HG03575 (cell line): ENCODE measurements around the gene IRX4.

Experiments
- ATAC-seq: cut with Tn5 transposase; IDR thresholded peaks from one replicate; pipeline ENCODE4 v1.9.1; 2021; ENCODE audit not compliant: unreplicated experiment, insufficient number of reproducible peaks, low FRiP score; ENCODE audit errors: extremely low read depth

Gene IRX4

DNA sequence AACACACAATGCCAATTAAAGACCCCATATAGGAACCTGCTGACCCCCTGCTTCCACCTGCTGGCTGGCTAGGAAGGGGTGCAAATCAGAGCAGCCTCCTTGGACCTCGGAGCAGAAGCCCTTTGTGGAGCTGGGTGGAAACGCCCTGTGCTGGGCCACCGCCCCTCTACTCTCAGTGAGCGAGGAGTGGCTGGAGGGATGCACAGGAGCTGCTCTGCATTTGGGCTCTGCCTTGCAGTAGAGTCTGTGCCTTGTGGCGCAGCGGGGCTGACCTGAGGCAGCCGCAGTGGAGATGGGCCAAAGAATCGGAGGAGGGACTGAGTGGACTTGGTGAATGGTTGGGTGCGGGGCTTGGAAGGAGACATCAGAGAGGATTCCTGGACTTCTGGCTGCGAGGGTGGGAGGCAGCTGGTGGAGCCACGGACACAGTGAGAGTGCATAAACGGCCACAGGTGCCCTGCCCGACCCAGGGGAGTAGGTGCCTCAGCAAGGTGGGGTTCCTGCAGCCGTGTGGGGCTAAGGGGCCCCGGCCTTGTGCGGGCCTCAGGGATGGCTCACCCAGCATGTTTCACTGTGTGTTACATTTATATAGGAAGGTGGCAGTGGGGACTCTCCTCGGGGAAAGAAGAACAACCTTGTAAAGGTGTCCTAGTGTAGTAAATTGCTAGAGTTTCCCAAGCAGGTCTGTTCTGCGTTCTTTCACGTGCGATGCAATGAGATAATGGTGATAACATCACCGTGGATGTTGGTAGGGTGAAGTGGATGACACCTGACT lies 14.1 kb upstream of the IRX4 start:
- ATAC-seq: no peak

DNA sequence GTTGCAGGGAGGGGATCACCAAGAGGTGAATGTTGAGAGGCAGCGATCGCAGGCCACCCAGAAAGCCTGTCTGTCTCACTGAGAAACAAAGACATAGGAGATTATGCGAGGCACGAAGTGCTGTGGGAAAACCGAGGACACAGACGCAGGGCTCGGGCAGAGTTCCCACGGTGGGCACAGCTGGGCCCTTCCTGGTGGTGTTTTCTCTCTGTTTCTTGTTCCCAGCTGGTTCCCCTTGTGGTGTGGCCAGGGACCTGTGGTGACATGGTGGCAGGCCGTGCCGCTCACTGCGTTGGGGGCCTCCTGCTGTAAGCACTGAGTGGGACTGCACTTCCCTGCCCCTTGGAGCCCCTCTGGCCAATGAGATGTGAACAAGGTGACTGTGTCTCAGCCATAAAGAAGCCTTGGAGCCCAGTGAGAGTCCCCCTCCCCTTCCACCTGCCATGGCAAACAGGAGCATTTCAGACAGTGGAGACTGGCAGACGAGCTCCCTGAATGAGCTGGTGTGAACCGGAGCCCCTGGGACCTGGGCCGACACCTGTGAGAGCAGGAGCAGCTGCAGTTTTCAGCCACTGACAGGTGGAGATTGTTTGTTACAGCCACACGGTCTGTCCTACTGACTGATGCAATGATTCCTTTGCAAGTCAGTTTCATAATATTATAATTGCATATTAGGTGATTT lies 13.2 kb upstream of the IRX4 start:
- no peak for ATAC-seq

DNA sequence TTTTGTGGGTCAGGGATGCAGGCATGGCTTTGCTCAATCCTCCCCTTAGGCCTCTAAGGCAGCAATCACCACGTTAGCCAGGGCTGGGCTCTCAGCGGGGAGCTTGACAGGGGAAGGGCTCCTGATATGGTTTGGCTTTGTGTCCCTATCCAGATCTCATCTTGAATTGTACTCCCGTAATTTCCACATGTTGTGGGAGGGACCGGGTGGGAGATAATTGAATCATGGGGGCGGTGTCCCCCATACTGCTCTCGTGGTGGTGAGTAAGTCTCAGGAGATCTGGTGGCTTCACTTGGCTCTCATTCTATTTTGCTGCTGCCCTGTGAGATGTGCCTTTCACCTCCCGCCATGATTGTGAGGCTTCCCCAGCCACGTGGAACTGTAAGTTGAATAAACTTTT lies 11.5 kb upstream of the IRX4 start:
- no peak for ATAC-seq

DNA sequence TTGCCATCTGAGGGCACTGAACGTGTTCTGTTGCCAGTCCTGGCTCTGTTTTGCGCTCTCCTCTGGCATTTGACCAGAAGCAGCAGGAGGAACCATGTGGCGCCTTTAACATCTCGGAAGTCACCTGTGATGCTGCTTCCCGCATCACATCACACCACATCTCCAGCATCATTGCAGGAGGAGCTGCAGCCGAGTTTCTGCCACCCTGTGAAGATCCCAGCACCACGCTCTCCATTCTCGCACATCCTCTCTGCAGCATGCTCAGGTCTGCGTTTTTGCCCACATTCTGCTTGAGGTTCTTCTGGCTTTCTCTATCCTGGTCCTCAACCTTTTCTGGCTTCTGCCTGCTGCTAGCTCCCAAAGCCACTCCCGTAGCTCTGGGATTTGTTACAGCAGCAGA lies 11.0 kb upstream of the IRX4 start:
- ATAC-seq: no peak

DNA sequence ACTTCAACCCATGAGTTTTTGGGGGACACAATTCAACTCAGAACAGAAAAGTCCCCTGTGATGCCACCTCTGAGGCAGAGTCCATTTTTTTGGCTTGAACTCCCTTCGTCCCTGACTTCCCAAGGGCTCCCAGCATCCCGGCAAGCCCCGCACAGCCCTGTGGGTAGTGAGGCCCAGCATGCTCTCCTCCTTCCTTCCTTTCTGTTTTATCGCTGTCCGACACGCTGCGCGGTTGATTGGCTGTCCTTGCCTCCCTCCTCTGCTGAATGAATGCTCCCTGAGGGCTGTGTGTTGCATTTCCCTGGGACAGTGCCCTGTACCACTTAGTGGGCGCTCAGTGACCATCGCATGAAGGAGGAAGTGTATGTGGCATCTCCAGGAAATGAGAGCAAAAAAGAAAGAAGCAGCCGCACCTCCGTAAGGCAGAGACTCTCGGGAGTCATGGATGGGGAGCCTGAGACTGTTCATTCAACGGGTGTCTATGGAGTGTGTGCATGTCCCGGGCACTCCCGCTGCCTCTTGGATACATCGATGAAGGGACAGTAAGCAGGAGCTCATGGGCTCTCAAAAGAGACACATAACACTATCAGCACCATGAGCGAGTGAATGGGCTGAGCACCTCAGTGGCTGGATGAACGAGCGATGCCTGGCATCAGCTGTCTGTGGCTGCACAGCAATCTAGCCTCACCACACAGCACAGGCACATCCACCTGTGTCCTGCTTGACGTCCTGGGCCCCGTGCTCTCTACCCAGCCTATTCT lies 10.1 kb upstream of the IRX4 start:
- ATAC-seq: no peak

DNA sequence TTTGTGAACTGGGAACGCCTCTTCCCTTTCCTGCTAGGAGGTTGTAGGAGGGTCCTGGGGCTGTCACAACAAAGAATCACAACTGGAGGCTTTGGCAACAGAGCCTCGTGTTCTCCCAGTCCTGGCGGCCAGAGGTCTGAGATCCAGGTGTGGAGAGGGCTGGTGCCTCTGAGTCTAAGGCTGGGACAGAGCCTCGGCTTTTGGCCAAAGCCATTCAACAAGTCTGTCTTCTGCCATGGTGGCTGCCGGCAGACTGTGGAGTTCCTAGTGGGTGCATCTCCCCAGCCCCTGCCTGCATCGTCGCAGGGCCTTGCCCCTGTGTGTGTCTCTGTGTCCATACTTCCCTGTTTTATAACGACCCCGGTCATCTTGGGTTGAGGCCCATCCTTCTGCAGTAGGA lies 9.5 kb upstream of the IRX4 start:
- no peak for ATAC-seq

DNA sequence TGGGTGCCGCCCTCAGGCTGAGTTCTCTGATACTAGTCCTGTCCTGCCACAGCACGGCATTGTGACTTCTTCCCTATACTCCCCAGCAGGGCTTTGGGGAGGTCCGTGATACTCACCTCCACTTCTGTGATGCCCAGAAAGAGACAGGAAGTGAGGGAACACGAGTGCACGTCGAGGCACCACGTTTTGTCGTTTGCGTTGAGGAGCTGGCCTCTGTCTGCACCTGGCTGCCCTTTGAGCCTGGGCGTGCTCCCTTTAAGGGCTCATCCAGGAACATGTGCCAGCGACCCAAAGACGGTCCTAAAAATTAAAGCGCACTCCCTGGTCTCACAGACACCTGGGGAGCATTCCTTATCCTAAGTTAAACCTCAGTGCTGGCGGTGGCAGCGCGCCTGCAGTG lies 8.7 kb upstream of the IRX4 start:
- ATAC-seq: no peak

DNA sequence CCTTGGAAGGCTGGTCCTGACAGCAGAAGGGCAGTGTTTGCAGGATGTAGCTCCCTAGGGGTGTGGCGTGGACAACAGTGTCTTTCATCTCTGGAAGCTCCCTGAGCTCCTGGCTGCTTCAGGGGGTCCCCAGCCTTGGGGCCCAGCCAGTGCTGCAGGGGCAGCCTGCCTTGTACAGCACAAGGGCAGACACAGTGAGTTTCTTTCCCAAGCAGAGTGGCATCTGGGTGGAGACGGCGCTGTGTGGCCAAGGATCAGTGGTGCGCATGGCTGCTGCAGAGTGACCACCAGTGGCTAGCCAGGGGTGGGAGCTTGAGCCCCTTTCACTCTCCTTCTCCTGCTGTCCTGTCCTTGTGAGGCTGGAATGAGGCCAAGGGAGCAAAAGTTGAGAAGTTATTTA lies 7.6 kb upstream of the IRX4 start:
- ATAC-seq: no peak

DNA sequence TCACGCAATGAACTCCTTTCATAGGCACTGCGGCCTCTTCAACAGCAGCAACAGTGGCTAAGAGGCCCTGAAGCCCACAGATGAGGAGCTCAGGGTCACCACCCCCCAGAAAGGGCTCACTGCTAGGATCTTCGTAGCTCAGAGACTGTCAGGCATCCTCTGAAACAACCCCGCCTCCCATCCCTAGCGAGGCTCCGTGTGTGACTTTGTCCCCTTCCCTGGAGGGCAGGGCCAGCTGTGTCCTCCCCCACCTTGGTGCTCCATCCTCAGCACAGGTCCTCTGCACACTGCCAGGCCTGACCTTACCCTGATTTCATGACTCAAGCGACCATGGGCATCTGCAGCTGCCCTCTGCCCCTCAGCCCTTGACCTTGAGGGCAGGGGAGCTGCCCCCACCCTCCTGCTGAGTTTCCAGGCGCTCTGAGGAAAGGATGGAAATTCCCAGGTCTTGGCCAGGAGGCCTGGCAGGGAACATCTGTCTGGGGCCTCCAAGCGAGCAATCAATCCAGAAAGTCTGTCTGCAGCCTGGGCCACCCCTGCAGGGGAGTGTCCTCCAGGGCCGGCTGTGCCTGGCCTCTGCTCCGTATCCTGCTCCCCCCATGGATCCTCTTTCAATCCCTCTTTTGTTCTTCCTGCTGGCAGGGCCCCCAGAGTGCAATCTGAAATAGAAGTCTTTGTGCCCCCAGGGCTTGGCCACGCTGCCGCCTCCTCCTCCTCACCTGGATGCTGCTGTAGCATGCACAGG lies 6.8 kb upstream of the IRX4 start:
- no peak for ATAC-seq

DNA sequence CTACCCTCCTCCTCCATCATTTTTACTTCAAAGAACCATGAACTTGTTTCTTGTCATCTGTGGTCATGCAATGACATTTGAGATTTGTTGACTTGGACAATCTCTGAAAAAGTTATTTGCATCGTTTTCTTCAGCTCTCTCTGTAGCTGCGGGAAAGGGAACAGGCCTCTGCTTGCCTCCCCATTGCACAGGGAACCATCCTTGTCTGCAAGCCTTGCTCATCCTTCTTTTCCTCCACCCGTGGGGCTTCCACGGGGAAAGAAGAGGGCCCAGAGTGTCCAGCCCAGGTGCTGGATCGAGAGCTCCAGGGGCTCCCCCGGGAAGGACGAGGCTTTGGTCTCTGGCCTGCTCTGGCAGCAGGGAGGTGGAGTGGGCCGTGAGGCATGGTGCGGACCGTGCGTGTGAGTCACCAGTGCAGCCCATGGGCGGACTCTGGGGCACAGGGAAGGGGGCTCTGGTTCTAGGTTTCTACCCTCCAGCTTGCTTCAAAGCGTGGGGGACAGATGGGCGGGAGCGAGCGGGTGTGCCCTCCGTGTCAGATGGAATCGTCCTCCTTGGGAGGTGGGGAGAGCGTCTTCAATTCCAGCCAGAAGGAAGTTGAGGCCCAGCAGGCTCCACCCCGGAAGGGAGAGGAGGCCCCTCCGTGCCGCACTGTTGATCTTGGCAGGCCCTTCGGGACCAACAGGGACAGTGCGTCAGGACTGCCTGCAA lies 6.0 kb upstream of the IRX4 start:
- ATAC-seq: no peak

DNA sequence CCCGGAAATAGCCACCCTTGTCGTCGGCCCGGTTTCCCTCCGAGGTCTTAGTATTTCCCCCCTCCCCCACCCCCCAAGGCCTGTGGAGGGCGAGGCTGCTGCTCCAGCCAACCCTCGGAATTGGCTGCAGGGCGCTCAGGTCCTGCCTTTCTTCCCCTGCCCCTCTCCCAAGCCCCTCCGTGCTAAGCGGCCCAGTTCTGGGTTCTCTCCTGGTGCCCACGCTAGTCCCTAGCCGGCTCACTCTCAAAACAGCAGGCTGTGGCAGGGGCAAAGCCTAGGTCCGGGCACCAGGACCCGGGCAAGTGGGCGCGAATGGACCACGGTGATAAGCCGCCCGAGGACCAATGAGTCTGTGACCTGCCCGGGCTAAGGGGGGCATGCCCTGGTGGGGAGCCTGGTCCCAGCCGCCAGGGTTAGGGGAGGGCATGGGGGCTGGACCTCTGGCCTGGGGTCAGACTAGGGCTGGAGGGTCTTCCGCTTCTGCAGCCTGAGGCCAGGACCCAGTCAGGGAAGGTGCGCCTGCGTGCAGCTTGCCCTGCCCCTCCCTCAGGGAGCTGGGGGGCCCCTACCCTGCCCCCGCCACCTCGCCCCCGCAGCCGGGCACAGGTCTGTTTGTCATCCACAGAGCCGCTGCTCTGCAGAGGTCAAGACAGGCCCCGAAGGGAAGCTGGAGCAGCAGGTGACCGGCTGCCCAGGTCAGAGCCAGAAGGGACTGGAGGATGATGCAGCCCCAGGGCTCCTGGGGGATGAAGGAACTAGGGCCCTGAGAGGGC lies 5.0 kb upstream of the IRX4 start:
- ATAC-seq: no peak

DNA sequence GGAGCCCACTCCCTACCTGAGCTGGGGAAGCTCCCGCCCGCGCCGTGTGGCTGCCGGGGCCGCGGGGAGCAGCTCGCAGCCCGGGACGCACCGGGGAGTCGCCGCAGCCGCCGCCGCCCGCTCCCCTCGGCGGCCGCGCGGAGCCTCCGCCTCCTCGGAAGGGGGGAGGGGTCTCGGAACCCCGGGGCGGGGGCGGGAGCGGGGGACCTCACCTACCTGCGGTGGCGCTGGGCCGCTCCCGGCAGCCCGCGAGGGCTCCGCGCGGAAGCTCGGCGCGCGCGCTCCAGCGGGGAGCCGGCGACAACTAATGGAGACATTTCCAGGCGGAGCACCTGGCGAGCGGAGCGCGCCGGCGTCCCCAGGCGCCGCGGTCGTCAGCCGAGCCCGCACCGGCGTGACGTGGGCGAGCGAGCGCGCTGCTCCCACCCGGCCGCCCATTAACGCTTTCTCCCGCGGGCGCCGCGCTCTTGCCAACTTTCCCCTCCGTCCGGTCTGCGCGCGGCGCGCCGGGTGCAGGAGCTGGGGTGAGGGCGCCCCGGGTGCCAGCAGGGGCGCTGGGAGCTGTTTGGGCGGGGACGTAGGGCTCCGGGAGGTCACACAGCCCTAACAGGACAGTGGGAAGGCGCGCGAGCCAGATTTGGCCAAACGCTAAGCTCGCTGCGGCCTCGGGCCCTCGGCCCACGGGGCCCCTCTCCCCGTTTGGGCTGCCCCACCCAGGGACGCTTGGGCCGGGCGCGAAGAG lies 4.3 kb upstream of the IRX4 start:
- no peak for ATAC-seq

DNA sequence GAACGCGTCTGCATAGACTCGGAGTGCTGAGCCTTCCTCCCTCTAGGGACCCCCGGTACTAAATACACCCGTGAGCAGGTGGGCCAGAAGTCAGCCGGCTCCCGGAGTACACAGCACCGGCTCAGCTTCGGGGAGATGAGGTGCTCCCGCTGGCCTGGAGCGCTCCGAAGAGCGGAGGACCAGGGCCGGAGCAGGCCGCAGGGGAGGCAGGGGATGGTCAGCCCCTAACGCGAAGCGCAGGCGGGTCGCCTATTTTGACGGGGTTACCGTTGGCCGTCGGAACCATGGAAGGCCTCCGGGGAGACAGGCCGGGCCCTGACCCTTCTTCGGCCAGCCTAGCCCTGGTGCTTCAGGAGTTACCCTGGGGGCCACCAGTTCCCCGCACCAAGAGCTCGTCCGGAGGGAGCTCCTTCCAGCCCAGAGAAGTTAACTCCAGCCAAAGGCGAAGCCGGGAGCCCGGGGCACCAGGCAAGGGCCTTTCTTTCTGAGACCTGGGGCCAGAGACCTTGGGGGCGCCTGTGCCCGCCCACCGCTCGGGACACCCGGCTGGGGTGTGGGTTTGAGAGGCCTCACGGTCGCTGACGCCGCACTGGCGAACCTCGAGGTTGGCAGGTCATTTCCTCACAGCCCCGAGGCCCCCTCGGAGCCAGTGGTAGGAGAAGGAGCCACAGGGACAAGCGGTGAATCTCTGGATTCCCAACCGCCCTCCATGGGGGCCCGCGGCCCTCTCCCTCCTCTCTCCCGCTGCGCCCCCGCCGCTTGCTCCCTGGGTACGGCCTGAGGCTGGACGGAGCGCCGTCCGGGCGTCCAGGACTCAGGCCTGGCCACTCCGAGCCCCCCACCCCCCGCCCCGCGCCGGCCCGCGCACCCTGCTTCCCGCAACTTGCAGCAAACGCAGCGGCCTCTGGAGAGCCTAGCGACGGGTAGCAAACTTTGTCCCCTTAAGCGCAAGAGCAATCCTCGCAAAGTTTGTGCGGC lies 3.4 kb upstream of the IRX4 start:
- no peak for ATAC-seq

DNA sequence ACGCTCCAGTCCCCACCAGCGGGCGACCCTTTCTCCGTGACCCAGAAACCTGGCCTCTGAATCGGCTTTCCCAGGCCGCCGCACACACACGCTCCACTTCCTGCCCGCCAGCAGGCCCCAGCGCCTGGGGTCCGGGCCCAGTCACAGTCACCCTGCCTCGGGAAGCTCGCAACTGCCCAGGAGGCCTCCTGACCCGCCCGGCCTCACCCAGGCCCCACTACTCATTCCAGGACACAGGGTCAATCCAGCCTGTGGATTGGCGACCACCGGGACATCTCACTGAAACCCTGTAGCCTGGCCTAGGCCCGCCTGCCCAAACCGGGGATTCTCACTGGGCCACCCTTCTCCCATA lies 2.7 kb upstream of the IRX4 start:
- no peak for ATAC-seq

DNA sequence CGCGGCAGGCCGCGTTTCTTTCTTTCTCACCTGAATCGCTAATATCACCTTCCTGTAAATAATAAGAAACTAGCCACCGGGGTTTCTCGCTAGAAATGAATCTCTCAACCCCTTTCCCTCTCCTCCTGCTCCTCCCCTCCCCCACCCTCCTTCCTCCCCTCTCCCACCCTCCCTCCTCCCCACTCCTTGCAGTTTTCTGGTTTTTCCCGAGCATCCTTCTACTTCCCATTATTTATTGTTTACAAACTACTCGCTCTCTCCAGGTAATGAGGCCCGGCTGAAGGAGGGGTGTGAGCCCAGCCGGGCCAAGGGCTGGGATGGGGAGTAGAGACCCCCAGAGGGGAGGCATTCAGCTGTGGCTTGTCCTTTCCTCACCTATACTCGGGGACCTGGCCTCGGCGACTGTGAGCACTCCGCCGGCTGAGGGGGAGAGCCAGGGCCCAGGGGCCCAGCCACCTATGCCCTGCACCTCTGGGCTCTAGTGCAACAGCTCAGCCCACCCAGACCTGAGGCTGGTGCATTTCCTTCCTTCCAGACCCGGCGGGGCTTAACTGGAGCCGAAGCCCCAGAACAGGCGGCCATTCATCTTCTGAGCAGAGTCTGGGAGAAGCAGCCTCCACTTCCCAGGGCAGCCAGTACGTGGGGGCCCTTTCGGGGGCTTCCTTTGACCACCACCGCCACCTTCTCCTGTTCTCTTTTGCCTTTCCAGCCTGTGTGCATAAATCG lies 2.1 kb upstream of the IRX4 start:
- ATAC-seq: no peak
